Stimulated activated naive B cell treated with anti-CD40 and anti-IgM and Interleukin-4, amounts not matched to agents 10 μg/mL and 1 μg/mL and 100 μg/mL, for 72 hours (primary cell): ENCODE data around the gene REEP2.
A peak's percentile ranks its signal among the peaks of the same experiment; 100 is the strongest.

Experiments
- ATAC-seq, 2 donors: fragments of 150-1000 bp; cut with Tn5 transposase; replicated peaks; 2 replicates each; pipeline ENCODE4 v1.10.0; 2021; ENCODE audit warnings: moderate library complexity in 1 of 2
- DNase-seq: peaks from one replicate; pipeline ENCODE4 v3.0.0; 2021
- H3K27ac Mint-ChIP-seq: one replicate; pipeline ENCODE4 v1.8.0; 2022; ENCODE audit warnings: mild to moderate bottlenecking, mixed read lengths
- H3K27me3 Mint-ChIP-seq, 2 donors: one replicate each; pipeline ENCODE4 v1.8.0; 2022; ENCODE audit warnings: mixed read lengths in 2 of 2
- H3K36me3 Mint-ChIP-seq, 2 donors: one replicate each; pipeline ENCODE4 v1.8.0; 2022; ENCODE audit warnings: mixed read lengths in 2 of 2, mild to moderate bottlenecking in 1 of 2
- H3K4me1 Mint-ChIP-seq, 2 donors: one replicate each; pipeline ENCODE4 v1.8.0; 2022; ENCODE audit warnings: mixed read lengths in 2 of 2, mild to moderate bottlenecking in 1 of 2
- H3K4me3 Mint-ChIP-seq, 2 donors: one replicate each; pipeline ENCODE4 v1.8.0; 2022; ENCODE audit warnings: mild to moderate bottlenecking in 2 of 2, mixed read lengths in 2 of 2, moderate library complexity in 1 of 2
- H3K9me3 Mint-ChIP-seq, 2 donors: one replicate each; pipeline ENCODE4 v1.8.0; 2022; ENCODE audit warnings: mixed read lengths in 2 of 2, mild to moderate bottlenecking in 1 of 2

REEP2 gene

DNA sequence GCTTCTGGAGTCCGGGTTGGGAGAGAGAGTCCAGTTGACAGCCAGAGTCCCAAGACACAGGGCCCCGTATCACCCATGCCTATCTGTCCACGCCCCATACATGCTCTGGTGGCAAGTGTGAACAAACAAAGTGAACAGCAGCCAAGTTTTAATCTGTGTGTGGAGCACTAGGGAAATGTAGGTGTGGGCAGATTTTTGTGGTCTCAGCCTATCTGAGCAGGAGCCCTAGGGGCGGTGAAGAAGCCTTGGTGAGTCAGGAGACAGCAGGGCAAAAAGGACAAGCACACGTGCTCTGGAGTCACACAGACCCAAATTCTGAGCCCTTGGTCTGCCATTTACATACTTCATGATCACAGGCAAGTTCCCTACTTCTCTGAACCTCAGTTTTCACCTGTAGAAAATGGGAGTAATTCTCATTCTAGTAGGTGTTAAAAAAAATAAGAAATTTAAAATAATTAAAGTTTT, 49.7 kb downstream of the REEP2 start:
- Mint-ChIP-seq H3K4me1 (peaks cover 8 to 9% of the 10 kb centered on the region in 2 donors), H3K36me3 (no peaks in the 10 kb centered on the region), H3K27ac (no peak overlapping the region), H3K27me3 (peaks cover 30 to 35% of the 10 kb centered on the region in 2 donors), H3K9me3 (no peaks in the 10 kb centered on the region), H3K4me3 (no peak overlapping the region)
- DNase-seq (no peak), ATAC-seq (no peak)

DNA sequence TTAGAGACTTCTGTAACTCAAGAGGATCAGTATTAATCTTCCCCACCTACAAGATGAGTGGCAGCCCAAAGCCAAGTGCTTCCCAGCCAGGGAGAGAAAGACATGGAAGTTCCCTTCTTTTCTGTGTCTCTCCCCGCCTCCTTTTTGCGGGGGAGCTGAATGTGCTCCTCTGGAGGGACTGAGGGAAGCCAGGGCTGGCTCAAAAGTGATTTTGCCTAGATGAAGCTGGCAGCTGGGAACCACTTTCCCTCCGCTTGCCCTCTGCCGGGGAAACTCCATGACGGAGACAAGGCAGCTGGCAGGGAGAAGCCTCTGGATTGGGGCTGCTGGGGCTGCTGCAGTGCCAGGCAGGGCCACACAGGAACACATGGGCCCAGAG, 50.8 kb downstream of the REEP2 start:
- DNase-seq (no peak), ATAC-seq (no peak)
- Mint-ChIP-seq H3K4me1 (peaks cover 8 to 9% of the 10 kb centered on the region in 2 donors), H3K9me3 (no peaks in the 10 kb centered on the region), H3K27me3 (peaks cover 30 to 32% of the 10 kb centered on the region in 2 donors), H3K27ac (no peak overlapping the region), H3K36me3 (no peaks in the 10 kb centered on the region), H3K4me3 (no peak overlapping the region)

DNA sequence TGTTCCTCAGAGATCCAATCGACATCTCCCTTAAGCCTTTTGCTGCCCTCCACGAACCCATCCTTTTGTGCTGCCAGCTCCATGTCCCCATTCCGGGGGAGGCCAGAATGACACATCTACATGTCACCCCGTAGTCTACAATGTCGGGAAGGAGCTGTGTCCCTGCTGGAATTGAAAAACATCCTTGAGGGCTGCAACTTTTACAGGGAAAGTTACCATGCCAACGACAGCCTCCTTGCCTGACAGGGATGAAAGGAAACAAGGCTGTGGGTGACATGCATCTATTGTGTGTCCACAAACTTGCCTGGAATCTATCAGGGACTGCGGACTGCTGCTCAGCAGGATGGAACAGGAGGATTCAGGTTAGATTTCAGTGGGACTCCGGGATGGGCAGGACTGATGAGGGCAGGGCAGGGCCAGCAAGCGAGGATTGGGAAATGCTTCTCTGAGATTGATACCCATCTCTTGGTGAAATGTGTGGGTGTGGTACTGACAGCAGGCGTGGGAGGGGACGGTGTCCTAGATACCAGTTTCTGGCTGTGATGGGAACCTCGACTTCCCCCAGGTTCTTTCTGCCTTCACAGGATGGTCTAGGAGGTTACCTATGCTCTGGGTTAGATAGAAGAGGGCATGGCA, 51.9 kb downstream of the REEP2 start:
- Mint-ChIP-seq H3K4me3 (peak overlapping the region; percentile 59 to 63), H3K27me3 (peaks cover 30% of the 10 kb centered on the region in 2 donors), H3K9me3 (no peaks in the 10 kb centered on the region), H3K4me1 (peaks cover 8 to 9% of the 10 kb centered on the region in 2 donors), H3K27ac (no peak overlapping the region), H3K36me3 (no peaks in the 10 kb centered on the region)
- DNase-seq (no peak), ATAC-seq (no peak)

DNA sequence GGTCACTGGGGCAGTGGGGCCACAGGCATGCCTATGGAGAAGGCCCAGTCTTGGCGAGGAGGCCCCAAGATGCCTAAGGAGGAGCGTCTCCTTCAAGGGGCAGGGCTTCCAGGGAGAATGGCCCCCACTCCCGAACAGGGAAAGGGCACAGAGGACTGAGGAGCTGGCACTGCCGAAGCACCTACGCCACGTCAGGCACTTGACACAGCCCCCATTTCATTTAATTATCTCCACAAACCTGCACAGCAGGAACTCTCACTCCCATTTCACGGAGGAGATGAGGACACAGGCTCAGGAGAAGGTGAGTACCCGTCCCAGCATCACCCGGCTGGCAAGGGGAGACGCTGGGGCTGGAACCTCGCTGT, 52.4 kb downstream of the REEP2 start:
- H3K9me3 Mint-ChIP-seq = no peaks in the 10 kb centered on the region
- peaks cover 8 to 9% of the 10 kb centered on the region in 2 donors for H3K4me1 Mint-ChIP-seq
- H3K27ac Mint-ChIP-seq = no peak overlapping the region
- ATAC-seq (no peak), DNase-seq (no peak)
- no peaks in the 10 kb centered on the region for H3K36me3 Mint-ChIP-seq
- peak overlapping the region; percentile 59 to 63 for H3K4me3 Mint-ChIP-seq
- peaks cover 30% of the 10 kb centered on the region in 2 donors for H3K27me3 Mint-ChIP-seq

DNA sequence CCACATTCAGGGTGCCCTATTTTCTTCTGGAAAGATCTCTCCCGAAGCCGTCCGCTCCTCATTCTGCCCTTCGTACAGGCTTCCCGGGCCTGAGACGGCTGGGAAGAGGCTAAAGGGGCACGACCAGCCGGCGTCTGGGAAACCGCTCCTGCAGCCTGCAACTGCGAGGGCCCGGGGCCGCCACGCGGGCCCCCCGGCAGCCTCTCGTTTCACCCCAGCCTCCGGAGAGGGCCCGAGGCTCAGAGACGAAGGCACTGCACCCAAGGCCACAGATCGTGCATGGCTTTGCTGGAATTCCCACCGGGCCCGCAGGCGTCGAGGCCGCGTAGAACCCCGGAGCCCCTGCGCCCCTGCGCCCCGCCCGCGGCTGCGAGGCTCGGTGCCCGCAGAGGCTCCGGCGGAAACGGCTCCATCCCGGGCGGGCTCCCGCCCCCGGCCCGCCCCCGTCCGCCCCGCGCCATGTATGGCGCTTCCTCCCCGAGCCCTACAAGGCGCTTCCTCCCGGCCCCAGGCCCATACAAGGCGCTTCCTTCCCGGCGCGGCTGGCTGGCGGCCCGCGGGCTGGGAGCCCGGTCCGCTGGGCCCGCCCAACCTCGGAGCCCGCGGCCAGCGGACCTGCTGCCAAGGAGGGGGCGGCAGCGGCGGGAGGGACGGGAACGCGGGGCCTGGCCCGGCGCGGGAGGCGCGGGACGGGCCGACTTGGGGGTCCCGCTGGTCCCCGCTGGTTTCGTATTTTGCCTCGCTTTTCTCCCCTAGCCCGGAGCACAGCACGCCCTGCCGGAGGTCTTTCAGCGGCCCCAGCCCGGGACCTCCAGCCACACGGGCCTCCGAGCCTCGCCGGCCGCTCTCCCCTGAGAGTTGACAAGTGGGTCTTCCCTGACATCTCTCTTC, 53.1 kb downstream of the REEP2 start:
- DNase-seq (peak; percentile 75), ATAC-seq (peak; percentile 99)
- Mint-ChIP-seq H3K36me3 (no peaks in the 10 kb centered on the region), H3K4me3 (peak overlapping the region; percentile 88 to 97), H3K4me1 (peaks cover 8 to 9% of the 10 kb centered on the region in 2 donors), H3K9me3 (no peaks in the 10 kb centered on the region), H3K27me3 (peaks cover 30% of the 10 kb centered on the region in 2 donors), H3K27ac (no peak overlapping the region)

DNA sequence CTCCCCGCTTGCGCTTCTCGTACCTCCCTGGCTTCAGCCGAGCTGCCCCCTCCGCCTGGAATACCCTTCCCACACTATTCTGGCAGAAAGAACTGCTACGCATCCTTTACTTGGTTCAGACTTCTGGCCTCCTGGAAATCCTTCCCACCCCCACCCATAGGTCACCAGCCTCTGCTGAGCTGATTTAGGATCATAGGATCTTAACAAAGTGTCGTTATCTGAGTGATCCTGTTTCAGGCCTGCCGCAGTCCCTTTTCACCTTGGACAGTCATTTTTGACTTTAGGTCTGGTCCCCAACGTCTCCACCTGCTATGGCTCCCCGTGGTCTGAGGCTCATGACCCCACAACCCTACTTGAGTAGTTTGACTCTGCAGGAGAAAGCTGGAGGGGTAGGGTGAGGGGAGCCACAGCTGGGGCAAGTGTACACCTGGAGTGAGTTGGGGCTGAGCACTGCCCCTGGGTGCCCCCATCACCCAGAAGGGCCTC, 53.7 kb downstream of the REEP2 start:
- Mint-ChIP-seq H3K4me3 (peak overlapping the region; percentile 88 to 97), H3K4me1 (peaks cover 8 to 9% of the 10 kb centered on the region in 2 donors), H3K27me3 (peaks cover 30% of the 10 kb centered on the region in 2 donors), H3K9me3 (no peaks in the 10 kb centered on the region), H3K27ac (no peak overlapping the region), H3K36me3 (peaks cover under 1 to 2% of the 10 kb centered on the region in 2 donors)
- ATAC-seq (no peak), DNase-seq (no peak)

DNA sequence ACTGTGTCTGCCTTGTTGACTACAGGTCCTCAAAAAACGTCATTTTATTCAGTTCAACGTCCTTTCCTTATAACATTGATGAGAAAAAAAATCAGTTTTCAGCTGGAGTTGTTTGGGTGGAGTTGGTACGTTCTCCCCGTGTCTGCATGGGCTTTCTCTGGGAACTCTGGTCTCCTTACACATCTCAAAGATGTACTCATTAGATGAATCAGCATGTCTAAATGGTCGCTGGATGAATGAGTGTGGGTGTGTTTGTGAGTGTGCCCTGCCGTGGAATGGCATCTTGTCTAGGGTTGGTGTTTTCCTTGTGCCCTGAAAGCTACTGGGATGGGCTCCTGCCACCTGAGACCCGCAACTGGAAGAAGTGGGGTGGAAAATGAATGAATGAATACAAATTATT, 56.5 kb downstream of the REEP2 start:
- Mint-ChIP-seq H3K4me1 (peaks cover 8 to 9% of the 10 kb centered on the region in 2 donors), H3K27ac (no peak overlapping the region), H3K36me3 (peaks cover 3 to 4% of the 10 kb centered on the region in 2 donors), H3K27me3 (peaks cover 14 to 15% of the 10 kb centered on the region in 2 donors), H3K9me3 (no peaks in the 10 kb centered on the region), H3K4me3 (no peak overlapping the region)
- DNase-seq = no peak
- ATAC-seq = no peak
